HG03280 (cell line): ENCODE data around the gene MORC2.

Source experiments
- ATAC-seq: cut with Tn5 transposase; IDR thresholded peaks from one replicate; pipeline ENCODE4 v1.9.1; 2021; ENCODE audit warnings: mild to moderate bottlenecking, moderate library complexity; ENCODE audit not compliant: unreplicated experiment

Gene MORC2

DNA sequence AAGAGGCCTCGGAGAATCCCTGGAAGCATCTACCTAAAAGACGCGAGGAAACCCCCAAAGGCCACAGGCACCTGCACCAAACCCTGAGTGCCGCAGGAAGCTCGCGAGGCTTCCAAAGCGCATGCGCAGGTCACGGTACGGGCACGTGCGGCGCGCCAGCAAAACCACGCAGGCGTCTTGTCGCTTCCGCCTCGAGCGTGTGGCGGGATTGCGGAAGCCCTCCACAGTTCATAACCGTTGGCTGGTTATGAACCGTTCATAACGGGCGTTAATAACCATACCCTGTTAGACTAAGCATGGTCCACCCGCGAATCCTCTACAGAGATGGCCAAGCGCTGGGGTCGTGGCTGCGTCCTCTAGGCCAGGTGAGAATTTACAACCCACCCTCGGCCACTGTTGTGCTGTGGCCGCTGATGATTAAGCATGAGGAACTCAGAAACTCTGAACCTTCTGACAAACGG is 46.4 kb downstream of the MORC2 start:
- no peak for ATAC-seq

DNA sequence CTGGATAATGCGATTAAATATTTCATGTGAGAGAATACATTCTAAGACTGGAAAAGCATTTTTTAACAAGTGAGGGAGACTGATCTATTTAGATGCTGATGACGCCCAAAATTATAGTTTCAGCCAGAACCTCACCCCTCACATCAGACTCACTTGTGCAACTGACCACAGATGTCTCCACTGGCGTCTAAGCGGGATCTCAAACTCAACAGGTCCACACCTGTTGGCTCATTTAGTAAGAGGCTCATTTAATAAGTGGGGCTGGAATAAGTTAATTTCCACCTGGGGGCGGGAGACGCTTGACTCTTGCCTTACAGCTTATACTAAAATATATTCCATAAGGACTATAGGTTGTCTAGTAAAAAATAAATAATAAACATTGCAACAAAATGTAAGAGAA is 47.5 kb downstream of the MORC2 start:
- no peak for ATAC-seq

DNA sequence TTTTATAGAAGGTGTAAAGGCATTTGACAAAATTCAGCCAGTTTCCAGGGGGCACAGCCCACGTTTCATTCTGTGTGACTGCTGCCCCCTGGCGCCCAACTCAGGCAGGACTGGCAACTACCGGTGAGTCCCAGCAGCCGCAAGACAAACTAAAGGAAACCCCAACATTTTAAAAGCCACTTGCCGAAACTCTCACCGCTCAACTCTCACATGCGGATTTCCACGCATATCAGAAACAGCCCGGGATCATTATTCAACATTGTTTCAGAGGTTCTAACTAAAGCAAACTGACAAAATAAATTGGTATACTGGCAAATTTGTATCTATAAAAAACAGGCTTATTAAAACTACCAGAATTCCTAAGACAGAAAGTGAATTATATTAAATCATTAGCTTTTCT is 48.2 kb downstream of the MORC2 start:
- ATAC-seq, result no peak

DNA sequence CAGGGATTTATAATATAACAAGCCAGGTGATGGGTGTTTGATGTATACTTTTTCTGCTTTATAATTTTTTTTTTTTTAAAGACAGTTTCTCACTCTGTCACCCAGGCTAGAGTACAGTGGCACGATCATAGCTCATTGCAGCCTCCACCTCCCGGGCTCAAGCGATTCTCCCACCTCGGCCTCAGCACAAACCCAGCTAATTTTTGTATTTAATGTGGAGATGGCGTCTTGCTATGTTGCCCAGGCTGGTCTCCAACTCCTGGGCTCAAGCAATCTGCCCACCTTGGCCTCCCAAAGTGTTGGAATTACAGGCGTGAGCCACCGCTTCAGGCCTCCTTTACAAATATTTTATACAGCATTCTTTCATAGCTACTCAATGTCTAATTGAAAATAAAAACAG is 48.6 kb downstream of the MORC2 start:
- ATAC-seq, result no peak

DNA sequence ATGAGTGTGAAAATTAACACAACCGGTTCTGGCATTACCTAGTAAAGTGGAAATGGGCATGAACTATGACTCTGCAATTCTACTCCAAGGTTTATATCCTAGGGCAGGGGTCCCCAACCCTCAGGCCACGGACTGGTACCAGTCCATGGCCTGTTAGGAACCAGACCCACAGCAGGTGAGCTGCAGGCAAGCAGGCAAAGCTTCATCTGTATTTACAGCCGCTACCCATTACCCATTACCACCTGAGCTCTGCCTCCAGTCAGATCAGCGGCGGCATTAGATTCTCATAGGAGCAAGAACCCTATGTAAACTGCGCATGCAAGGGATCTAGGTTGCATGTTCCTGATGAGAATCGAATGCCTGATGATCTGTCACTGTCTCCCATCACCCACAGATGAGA is 49.8 kb downstream of the MORC2 start:
- ATAC-seq, result no peak

DNA sequence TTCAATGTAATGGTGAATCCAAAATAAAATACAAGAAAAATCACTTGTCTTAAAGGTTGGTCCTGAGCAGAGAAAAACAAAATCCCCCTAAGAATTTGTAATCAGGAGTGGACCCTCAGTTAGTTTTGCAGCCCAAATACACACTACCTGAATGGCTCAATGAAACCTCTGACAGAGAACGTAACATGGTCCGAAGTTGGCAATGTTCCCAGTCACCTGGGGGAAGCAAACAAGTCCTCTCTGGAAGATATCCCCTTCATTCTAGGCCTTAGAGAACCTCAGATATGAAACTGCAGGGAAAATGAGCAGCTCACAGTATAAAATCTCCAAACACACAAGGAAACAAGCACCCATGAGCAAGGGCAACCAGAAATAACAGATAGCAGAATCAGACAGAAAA is 58.2 kb downstream of the MORC2 start:
- no peak for ATAC-seq

DNA sequence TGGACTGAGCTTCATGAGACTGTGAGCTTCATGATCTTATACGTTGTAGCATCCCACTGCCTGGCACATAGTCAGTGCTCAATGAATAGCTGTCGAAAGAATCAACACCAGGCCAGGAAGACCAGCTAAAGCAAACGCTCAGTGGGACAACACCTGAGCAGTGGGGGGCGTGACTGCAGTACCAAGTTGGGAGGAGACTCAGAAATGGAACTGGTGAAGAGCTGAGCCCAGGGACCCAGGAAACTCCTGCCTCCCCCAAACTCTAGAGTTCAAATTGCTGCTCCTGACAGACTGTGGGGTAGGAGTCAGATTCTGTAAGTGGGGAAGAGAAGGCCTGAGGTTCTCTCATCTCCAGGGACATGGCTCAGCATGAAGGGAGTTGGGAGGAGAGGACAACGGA is 59.3 kb downstream of the MORC2 start:
- no peak for ATAC-seq

DNA sequence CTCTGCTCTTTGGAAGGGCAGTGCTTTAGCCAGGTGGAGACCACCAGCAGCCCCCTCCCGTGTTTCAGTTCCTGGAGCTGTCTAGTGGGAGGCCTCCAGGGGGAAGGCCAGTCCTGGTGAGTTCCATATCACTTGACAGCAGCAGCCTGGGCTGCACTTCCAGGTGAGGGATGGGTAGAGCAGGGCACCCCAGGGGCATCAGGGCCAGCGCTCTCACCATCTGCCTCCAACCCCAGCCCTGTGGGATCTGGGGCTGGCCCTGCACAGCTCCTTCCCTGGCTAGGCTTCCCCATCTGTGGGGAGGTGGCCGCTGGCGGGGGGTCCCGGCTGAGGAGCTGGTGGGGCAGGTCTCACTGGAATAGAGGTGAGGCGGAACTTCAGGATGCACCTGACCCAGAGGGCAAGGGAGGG is 60.5 kb downstream of the MORC2 start:
- no peak for ATAC-seq

DNA sequence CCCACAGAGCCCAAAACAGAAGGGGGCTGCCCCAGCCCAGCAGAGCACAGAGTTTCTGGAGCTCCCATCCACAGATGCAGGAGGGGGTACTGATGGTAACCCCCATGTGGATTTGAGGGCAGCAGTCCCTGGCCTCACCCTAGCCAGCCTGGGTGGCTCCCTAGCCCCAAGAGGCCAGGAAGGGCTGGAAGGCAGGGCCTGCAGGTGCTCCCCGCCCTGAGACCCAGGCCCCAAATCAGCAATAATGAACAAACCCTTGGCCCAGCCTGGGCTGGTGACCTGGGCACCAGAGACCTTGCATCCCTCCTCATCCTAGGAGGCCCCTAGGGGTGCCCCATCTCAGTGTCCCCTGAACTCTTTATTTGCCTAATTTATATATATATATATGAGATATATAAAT is 61.6 kb downstream of the MORC2 start:
- no peak for ATAC-seq

DNA sequence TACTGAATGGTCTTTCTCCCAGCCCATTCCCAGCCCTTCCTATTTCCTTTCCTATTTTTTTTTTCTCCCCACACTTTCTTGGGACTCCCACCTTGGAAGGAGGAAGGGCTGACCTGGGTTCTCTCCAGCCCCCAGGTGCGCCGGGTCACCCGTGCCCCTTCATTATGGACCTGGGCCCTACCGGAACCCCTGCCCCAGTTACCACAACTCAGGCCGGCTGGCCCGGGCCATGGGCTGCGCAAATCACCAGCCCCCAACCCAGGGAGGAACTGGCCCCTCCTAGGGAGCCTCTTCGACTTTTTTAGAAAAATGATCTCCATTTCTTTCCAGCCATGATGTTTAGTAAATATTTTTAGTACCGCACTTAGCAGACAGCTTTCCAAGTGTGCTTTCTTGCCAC is 62.2 kb downstream of the MORC2 start:
- ATAC-seq, result no peak

DNA sequence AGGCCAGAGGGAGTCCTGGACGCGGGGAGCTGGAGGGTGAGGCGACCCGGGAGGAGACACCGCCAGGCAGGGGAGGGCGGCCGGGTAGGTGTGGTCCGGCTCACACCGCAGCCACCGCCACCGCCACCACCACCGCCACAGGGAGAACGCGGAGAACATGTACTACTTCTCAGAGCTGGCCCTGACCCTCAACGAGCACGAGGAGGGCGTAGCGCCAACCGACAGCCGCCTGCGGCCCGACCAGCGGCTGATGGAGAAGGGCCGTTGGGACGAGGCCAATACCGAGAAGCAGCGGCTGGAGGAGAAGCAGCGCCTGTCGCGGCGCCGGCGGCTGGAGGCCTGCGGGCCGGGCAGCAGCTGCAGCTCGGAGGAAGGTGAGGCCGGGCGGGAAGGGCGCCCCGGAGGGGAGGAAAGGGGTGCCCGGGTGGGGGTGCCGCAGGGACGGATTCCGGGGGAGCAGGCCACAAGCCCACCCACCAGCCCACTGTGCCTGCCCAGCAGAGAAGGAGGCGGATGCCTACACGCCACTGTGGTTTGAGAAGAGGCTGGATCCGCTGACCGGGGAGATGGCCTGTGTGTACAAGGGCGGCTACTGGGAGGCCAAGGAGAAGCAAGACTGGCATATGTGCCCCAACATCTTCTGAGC is 62.8 kb downstream of the MORC2 start:
- no peak for ATAC-seq

DNA sequence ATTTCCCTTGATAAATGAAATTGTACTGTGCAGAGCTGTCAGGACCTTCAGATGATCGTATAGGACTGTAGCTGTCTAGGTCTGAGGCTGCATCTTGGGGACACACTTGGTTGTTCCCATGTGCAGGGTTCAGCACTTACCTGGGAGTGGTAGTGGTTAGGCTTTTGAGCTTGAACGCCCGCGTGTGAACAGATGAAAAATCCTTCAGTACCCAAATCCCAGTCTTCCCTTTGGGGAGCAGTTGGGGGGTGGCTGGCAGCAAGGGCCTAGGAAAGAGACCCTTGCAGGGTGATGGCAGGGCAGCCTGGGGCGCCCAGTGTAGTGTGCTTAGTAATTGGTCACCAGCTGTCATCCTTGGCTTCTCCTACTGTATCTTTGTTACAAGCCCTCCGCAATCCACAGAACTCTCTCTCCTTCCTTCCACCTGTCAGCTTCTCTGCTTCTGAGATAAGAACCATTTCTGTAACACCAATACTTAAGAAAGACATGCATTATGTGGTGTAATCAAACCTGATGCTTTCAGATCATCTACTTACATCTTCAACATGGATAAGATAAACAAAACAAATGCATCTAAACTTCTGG is 64.6 kb downstream of the MORC2 start:
- no peak for ATAC-seq

DNA sequence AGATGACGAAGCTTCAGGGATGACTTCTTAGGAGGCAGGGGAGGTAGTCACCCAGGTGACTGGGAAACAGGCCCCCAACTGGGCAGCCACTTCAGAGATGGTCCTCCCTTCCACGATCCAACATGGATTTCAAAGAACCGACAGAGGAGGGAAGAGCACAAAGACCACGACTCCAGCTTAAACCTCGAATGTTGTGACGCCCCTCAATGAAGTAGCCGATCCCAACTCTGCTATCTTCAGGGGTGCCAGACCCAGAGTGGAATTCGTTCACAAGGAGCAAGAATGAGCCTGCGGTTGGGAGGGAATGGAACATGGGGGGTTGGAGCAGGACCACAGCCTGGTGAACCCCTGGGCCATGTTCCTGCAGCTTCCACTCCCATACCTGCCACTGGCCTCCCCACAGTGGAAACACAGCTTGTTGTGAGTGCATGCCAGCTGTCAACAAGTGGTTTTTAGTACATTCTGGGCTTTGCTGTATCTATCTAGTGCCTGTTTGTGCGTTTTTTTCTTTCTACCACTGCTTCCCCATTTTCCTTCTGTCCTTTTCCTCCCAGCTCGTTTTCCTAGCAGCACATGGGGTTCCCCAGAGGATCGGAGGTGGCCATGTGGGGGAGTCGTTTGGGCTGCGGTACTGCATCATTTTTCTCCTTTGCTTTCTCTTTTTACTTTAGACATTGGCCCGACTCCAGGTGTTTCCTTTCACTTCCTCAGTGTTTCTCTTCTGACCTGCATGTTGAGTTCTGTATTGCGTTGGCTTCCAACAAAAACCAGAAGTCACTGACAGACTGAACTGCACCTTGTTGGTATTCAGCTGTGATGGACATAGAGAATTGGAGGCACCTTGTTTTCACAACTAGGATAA is 65.8 kb downstream of the MORC2 start:
- ATAC-seq, result no peak

DNA sequence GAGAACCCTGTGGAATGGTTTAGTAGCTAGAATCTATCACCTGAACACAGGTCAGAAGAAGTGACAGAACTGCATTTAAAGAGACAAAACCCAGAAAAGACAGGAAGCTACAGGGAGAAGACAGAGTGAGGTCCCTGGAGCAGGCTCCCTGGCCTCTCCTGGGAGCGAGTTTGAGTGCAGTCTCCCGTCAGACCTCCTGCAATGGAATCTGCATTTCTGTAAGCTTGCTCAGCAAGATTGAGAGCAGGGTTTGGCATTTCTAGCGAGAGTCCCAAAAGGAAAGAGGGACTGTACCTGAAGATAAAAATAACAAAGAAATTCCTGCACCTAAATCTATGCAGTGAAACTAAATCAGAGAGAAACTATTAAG is 74.2 kb downstream of the MORC2 start:
- ATAC-seq, result no peak

DNA sequence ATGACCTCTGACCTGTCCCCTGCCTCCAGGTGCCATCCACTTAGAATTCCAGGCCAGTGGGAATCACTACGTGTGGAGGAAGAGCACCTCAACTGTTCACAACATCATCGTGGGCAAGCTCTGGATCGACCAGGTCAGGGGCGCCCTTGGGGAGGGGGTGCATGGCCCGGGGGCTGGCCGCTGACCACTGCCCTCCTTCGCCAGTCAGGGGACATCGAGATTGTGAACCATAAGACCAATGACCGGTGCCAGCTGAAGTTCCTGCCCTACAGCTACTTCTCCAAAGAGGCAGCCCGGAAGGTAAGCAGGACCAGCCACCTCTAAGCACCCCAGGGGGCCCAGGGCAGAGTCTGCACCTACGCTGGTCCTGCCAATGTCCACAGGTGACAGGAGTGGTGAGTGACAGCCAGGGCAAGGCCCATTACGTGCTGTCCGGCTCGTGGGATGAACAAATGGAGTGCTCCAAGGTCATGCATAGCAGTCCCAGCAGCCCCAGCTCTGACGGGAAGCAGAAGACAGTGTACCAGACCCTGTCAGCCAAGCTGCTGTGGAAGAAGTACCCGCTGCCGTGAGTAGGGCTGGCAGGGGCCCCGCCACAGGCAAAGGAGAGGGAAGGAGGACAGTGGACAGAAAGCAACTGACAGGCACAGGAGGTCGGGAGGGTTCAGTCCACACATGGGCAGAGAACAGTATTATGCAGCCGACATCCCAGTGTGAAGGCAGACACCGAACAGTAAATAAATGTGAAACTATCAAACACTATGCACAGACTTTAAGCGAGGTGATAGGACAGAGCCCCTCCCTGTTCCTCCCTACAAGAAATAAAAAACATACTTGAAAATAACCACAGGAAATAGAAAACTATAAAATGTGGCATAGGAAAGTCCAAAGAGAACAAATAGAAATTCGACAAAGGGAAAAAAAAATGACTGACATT is 74.9 kb downstream of the MORC2 start:
- ATAC-seq, result no peak

DNA sequence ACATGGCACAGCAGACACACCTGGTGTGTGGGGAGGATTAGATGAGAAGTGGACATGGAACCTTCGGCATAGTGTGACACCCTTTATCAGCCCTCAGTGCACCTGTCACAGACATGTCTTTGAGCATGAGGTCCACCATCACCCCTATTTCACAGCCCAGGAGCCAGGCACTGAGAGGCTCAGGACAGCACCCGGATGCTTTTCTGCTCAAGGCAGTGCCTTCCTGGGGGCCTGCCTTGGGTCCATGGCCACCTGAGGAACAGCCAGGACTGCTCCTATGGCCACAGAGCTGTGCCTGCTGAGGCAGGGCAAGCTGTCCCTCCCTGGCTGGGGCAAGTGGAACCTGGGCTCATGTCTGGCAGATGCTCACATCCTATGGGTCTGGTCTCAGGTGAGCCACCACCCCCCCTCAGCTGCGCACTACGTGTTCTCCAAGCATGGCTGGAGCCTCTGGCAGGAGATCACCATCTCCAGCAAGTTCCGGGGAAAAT is 75.8 kb downstream of the MORC2 start:
- ATAC-seq, result no peak

DNA sequence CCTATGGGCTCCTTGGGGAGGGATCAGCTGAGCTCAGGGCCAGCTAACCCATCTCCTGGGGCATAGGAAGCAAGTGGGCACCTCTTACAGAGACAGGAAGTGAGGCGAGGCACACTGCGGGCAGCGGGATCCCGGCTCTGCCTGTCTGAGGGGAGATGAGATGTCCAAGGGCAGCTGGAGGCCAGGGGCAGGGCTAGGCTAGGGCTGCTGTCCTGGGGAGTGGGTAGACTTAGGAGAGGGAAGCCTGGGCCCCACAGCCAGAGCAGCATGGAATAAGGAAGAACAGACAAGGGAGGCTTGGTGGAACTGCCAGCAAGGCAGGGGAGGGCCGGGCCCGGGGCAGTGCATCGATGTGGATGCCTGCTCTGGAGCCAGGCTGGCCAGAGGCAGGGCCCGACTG is 76.3 kb downstream of the MORC2 start:
- ATAC-seq, result no peak

DNA sequence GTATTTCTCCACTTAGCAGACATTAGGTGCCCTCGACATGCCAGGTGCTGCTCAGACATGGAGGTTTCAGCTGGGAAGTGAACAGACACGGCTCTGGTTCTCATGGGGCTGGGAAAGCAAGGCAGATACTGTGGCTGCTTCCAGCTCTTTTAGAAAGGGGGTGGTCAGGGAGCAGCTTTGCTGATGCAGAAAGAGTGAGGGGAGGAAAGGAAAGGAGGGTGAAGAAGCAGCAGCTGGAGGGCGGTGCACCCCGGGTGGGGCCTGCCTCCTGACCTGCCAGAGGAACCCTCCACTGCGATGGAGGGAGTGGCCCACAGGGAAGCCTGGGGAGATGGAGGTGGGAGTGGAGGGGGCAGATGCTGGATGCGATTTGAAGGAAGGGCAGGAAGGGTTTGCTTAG is 76.8 kb downstream of the MORC2 start:
- ATAC-seq, result no peak

DNA sequence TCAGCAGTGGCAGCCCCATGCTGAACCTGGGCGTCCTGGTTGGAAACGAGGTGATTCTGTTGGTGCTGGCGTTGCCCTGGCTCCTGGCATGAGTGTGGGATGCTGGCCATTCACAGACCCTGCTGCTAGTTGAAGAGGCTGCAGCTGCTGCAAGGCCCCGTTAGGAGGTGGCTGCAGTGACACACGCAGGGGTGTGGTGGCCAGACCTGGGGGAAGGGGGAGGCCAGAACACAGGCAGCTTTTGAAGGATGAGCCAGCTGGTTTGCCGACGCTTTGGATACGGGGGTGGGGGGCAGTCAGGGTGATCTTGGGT is 77.2 kb downstream of the MORC2 start:
- ATAC-seq, result no peak

DNA sequence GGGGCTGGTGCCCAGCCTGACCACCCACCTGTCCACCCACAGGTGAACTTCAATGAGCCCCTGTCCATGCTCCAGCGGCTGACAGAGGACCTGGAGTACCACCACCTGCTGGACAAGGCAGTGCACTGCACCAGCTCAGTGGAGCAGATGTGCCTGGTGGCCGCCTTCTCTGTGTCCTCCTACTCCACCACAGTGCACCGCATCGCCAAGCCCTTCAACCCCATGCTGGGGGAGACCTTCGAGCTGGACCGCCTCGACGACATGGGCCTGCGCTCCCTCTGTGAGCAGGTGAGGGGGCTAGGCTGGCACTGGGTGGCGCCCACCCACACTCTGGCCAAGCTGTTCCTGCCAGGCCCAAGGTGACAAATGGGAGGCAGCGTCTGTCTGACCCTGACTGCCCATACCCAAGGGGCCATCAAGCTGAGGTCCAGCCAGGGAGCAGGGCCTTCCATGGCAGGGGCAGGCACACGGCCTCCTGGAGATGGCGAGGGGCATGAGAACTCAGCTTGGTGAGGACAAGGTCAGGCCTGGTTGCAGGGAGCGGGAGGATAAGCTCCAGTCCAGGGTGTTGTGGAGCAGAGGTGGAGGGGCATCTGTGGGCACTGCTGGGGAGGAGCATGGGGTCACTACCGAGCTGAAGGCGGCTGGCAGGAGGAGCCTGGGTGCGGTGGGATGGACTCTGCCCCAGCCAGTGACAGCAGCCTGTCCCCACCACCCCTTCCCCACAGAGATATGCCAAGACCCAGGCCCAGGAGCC is 77.7 kb downstream of the MORC2 start:
- ATAC-seq, result no peak
